Activated CD4-positive, alpha-beta T cell treated with anti-CD3 and anti-CD28 coated beads for 24 hours (primary cell): Measurements from ENCODE around the gene ANAPC5.

Source experiments
- DNase-seq, 2 donors: peaks; one replicate each; pipeline ENCODE4 v3.0.0-alpha.2; 2020; ENCODE audit warnings: low read depth in 2 of 2

Gene ANAPC5

DNA sequence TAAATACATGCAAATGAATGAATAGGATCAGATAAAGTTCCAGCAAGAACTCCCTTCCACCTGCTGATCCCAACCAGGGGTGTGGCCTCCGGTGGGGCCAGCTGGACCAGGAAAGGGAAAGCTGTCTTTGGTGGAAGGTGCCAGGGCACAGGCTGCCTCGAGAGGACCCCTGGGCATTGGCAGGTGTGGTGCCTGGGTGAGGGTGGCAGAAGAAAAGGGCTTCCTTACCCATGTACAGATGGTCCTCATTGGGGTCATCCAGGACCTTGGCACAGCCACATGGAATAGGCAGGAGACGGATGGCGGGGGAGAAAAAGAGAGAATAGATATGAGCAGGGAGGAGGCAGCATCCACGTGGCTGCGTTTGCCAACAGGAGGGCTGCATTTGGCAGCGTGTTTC, 92.1 kb downstream of the ANAPC5 start:
- no peak for DNase-seq

DNA sequence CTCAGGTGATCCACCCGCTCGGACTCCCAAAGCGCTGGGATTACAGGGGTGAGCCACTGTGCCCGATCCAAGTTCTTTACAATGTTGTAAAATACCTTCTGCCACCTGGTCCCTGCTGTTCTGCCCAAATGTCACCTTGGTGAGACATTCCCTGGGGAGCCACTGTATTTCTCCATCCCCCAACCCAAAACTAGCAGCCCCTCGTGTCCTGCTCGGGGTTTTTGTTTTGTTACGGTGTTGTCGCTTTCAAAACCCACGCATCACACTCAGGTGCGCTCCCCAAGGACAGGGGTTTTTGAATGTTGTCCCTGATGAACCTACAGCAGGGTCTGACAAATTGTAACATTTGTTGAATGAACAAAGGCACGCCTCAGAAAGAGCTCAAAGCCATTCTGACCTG, 93.1 kb downstream of the ANAPC5 start:
- DNase-seq, result no peak
